Activated CD4-positive, alpha-beta T cell treated with anti-CD3 and anti-CD28 coated beads for 24 hours (primary cell): ENCODE measurements around the gene EPHB3.

Experiments used
- DNase-seq, 2 donors: peaks; one replicate each; pipeline ENCODE4 v3.0.0-alpha.2; 2020; ENCODE audit warnings: low read depth in 2 of 2

The EPHB3 gene

GRCh38 chr3:184543256-184543655 is 18.3 kb upstream of the EPHB3 start:
- no peak for DNase-seq

- DNase-seq = peak; percentile 59 to 78
Measured at GRCh38 chr3:184543843-184544512, 17.6 kb upstream of the EPHB3 start.

GRCh38 chr3:184544513-184544861 is 17.1 kb upstream of the EPHB3 start:
- DNase-seq = no peak

- no peak for DNase-seq
Measured at GRCh38 chr3:184545769-184546168, 15.8 kb upstream of the EPHB3 start.

GRCh38 chr3:184546252-184546651 is 15.3 kb upstream of the EPHB3 start:
- DNase-seq = no peak

GRCh38 chr3:184549796-184550577 is 11.6 kb upstream of the EPHB3 start:
- no peak for DNase-seq

GRCh38 chr3:184551103-184551502 is 10.5 kb upstream of the EPHB3 start:
- DNase-seq = no peak

GRCh38 chr3:184551614-184552256 is 9.8 kb upstream of the EPHB3 start:
- DNase-seq = no peak

- DNase-seq = no peak
Measured at GRCh38 chr3:184552296-184552695, 9.3 kb upstream of the EPHB3 start.

- DNase-seq = no peak
Measured at GRCh38 chr3:184552863-184553262, 8.7 kb upstream of the EPHB3 start.

- no peak for DNase-seq
Measured at GRCh38 chr3:184553385-184553784, 8.2 kb upstream of the EPHB3 start.

- no peak for DNase-seq
Measured at GRCh38 chr3:184554461-184554860, 7.1 kb upstream of the EPHB3 start.

- DNase-seq = no peak
Measured at GRCh38 chr3:184556582-184557347, 4.8 kb upstream of the EPHB3 start.

- DNase-seq = no peak
Measured at GRCh38 chr3:184557348-184557950, 4.1 kb upstream of the EPHB3 start.

- no peak for DNase-seq
Measured at GRCh38 chr3:184558726-184559125, 2.9 kb upstream of the EPHB3 start.

- DNase-seq = no peak
Measured at GRCh38 chr3:184559336-184559735, 2.2 kb upstream of the EPHB3 start.

GRCh38 chr3:184560531-184560930 is 1.1 kb upstream of the EPHB3 start:
- no peak for DNase-seq

GRCh38 chr3:184561913-184562877 is 610 bp downstream of the EPHB3 start:
- DNase-seq = no peak

GRCh38 chr3:184562878-184563560 is 1.4 kb downstream of the EPHB3 start:
- no peak for DNase-seq

- no peak for DNase-seq
Measured at GRCh38 chr3:184563561-184563925, 2.0 kb downstream of the EPHB3 start.
